ENCODE data around the gene MFAP4.

DNA sequence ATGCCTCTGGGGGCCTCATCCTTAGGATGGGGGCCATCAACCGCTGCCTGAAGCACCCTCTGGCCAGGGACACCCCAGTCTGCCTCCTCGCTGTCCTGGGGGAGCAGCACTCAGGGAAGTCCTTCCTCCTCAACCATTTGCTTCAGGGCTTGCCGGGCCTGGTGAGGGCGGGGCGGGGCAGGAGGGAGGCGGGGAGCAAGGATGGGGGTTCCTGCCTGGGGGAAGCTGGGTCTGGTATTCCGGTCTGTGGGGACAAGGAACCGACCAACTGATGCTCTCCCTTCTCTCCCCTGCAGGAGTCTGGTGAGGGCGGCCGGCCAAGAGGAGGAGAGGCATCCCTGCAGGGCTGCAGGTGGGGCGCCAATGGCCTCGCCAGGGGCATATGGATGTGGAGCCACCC is 26.0 kb upstream of the MFAP4 start:
- no peak for TF ChIP-seq EZH2 (IDR thresholded peaks at IDR 0.05)
- no peak for TF ChIP-seq POLR2AphosphoS5 (IDR thresholded peaks at IDR 0.05; ENCODE audit: borderline replicate concordance, low read depth, low read length)
- no peak for TF ChIP-seq FOXP2 (optimal IDR thresholded peaks at IDR 0.05; ENCODE audit: control extremely low read depth, extremely low read length, insufficient read depth)
